NT2/D1 (cell line): Measurements from ENCODE around the gene SLC9A8.

Source experiments
- SUZ12 ChIP-seq: IDR thresholded peaks from 2 replicates; pipeline ENCODE4 v1.6.1; 2011; ENCODE audit not compliant: insufficient read length, insufficient read depth; ENCODE audit errors: extremely low read depth
- YY1 ChIP-seq: IDR thresholded peaks from 2 replicates; pipeline ENCODE4 v1.6.1; 2011; ENCODE audit not compliant: insufficient read length, insufficient read depth

DNA sequence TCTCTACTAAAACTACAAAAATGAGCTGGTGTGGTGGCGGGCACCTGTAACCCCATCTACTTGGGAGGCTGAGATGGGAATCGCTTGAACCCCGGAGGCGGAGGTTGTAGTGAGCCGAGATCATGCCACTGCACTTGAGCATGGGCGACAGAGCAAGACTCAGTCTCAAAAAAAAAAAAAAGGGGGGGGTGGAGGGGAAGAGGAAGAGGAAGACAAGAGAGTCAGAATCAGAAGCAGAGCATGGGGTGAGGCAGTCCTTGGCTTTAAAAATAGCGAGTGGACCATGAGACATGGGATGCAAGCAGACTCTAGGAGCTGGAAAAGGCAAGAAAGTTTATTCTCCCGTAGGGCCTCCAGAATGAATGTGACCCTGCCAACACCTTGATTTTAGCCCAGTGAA lies 3.9 kb upstream of the SLC9A8 start:
- TF ChIP-seq SUZ12, result no peak
- no peak for TF ChIP-seq YY1
